ENCODE data around the gene PLPP3.

DNA sequence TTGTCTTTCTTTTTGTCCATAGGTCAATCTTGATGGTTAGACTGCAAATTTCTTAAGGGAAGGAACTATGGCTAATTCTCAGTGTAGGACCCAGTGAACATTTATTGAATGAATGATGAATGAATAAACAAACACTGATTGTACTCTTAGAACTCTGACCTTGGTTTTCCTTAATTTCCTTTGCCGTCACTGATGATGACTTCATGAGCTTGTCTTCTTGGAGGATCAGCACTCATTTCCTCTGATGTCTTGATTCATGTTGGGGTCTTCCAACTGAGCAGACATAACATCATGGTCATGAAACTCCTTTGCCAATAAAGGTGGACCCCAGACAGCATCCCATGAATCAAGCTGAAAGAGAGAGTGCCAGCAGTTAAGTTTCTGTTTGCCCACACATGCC, 96.3 kb downstream of the PLPP3 start:
- TF ChIP-seq POLR2AphosphoS5 (IDR thresholded peaks at IDR 0.05; ENCODE audit: low read depth) (no peak), EZH2 (IDR thresholded peaks at IDR 0.05; ENCODE audit: low read depth, unreplicated experiment) (no peak), NANOG (IDR thresholded peaks at IDR 0.05; ENCODE audit: borderline replicate concordance) (no peak), EZH2phosphoT487 (IDR thresholded peaks at IDR 0.05; ENCODE audit: unreplicated experiment) (no peak)
- TF ChIP-seq, protein P1, sequence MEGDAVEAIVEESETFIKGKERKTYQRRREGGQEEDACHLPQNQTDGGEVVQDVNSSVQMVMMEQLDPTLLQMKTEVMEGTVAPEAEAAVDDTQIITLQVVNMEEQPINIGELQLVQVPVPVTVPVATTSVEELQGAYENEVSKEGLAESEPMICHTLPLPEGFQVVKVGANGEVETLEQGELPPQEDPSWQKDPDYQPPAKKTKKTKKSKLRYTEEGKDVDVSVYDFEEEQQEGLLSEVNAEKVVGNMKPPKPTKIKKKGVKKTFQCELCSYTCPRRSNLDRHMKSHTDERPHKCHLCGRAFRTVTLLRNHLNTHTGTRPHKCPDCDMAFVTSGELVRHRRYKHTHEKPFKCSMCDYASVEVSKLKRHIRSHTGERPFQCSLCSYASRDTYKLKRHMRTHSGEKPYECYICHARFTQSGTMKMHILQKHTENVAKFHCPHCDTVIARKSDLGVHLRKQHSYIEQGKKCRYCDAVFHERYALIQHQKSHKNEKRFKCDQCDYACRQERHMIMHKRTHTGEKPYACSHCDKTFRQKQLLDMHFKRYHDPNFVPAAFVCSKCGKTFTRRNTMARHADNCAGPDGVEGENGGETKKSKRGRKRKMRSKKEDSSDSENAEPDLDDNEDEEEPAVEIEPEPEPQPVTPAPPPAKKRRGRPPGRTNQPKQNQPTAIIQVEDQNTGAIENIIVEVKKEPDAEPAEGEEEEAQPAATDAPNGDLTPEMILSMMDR (conservative IDR thresholded peaks at IDR 0.05; ENCODE audit: low read depth in 2 of 2) = no peak
- TF ChIP-seq, protein P2, sequence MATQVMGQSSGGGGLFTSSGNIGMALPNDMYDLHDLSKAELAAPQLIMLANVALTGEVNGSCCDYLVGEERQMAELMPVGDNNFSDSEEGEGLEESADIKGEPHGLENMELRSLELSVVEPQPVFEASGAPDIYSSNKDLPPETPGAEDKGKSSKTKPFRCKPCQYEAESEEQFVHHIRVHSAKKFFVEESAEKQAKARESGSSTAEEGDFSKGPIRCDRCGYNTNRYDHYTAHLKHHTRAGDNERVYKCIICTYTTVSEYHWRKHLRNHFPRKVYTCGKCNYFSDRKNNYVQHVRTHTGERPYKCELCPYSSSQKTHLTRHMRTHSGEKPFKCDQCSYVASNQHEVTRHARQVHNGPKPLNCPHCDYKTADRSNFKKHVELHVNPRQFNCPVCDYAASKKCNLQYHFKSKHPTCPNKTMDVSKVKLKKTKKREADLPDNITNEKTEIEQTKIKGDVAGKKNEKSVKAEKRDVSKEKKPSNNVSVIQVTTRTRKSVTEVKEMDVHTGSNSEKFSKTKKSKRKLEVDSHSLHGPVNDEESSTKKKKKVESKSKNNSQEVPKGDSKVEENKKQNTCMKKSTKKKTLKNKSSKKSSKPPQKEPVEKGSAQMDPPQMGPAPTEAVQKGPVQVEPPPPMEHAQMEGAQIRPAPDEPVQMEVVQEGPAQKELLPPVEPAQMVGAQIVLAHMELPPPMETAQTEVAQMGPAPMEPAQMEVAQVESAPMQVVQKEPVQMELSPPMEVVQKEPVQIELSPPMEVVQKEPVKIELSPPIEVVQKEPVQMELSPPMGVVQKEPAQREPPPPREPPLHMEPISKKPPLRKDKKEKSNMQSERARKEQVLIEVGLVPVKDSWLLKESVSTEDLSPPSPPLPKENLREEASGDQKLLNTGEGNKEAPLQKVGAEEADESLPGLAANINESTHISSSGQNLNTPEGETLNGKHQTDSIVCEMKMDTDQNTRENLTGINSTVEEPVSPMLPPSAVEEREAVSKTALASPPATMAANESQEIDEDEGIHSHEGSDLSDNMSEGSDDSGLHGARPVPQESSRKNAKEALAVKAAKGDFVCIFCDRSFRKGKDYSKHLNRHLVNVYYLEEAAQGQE (IDR thresholded peaks at IDR 0.05; ENCODE audit: unreplicated experiment) = no peak
